Measurements from ENCODE around the gene KLHL29.

DNA sequence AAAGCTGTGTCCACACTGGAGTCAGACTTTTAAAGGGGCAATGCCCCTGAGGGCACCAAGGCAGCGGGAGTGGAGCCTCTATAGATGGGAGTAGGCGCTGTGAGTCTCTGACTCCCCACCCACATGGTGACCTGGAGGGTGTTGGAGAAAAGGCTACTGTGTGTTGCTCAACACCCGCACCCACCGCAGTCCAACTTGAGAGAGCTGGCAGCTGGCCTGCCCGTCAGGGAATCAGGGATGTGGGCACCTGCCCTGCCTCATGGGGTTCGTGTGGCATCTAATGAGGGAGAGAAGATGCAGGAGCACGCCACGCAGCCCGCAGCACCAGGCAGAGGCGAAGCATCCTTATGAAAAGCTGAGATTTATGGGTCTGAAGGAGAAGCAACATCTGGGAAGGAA lies 84.2 kb downstream of the KLHL29 start:
- TF ChIP-seq CTCF (IDR thresholded peaks at IDR 0.05; ENCODE audit: low read depth, low read length, missing input control): no peak
- no peak for TF ChIP-seq JUND (IDR thresholded peaks at IDR 0.05)
- no peak for TF ChIP-seq MAX (IDR thresholded peaks at IDR 0.05)
- TF ChIP-seq HNF4A (conservative IDR thresholded peaks at IDR 0.05): no peak
- TF ChIP-seq REST (IDR thresholded peaks at IDR 0.05): no peak
- TF ChIP-seq ATF3 (IDR thresholded peaks at IDR 0.05): no peak
- TF ChIP-seq GABPA (IDR thresholded peaks at IDR 0.05 in 1 of 2, conservative IDR thresholded peaks at IDR 0.05 in 1 of 2): no peak
- TF ChIP-seq SP1 (IDR thresholded peaks at IDR 0.05): no peak
- no peak for TF ChIP-seq ZBTB33 (IDR thresholded peaks at IDR 0.05)
- no peak for TF ChIP-seq FOXA1 (IDR thresholded peaks at IDR 0.05)
- TF ChIP-seq NR2F2 (IDR thresholded peaks at IDR 0.05): no peak
- TF ChIP-seq RAD21 (IDR thresholded peaks at IDR 0.05): no peak
- no peak for TF ChIP-seq TAF1 (conservative IDR thresholded peaks at IDR 0.05)
- no peak for TF ChIP-seq YY1 (IDR thresholded peaks at IDR 0.05)

All from liver (tissue), 3 donors.